ENCODE data around the gene PLCB4.

DNA sequence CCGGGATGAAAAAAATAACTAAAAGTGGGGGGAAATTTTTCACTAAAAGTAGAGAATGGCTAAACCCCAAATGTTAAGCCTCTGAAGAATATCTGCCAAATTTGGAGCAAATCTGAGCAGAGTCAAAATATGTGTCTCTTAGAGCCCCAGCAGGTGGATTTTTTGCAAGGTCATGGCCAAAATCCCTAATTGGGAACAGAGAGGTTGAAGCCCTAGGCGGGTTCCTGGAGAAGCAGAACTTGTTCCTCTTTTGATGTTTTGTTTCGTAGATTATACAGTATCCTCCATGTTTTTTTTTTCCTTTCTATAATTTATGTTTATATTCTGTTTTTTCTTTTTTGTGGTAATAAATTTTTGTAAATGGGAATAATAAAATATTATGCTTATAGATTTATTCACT, 94.4 kb downstream of the PLCB4 start:
- TF ChIP-seq, protein P1, sequence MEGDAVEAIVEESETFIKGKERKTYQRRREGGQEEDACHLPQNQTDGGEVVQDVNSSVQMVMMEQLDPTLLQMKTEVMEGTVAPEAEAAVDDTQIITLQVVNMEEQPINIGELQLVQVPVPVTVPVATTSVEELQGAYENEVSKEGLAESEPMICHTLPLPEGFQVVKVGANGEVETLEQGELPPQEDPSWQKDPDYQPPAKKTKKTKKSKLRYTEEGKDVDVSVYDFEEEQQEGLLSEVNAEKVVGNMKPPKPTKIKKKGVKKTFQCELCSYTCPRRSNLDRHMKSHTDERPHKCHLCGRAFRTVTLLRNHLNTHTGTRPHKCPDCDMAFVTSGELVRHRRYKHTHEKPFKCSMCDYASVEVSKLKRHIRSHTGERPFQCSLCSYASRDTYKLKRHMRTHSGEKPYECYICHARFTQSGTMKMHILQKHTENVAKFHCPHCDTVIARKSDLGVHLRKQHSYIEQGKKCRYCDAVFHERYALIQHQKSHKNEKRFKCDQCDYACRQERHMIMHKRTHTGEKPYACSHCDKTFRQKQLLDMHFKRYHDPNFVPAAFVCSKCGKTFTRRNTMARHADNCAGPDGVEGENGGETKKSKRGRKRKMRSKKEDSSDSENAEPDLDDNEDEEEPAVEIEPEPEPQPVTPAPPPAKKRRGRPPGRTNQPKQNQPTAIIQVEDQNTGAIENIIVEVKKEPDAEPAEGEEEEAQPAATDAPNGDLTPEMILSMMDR (conservative IDR thresholded peaks at IDR 0.05; ENCODE audit: low read length): no peak
- no peak for TF ChIP-seq EZH2phosphoT487 (IDR thresholded peaks at IDR 0.05; ENCODE audit: borderline replicate concordance)
